ENCODE results near the gene SYNRG.
"Not testable (repeated sequence)": the region's sequence is repeated elsewhere in the genome, so short reads cannot be mapped to it uniquely, and the experiment has no call there.

SYNRG gene

GRCh38 chr17:37609170-37610040, at the start of gene SYNRG:
SYNRG (minus strand) TSS chr17:37609418; CDS start chr17:37609355, 63 bp downstream.
- TF ChIP-seq ZNF274 (IDR thresholded peaks at IDR 0.05; ENCODE audit: low read depth, low read length), result no peak
- H3K4me3 ChIP-seq (ENCODE audit: low read length), result peak within 1 kb of the TSS; percentile 90

- no peak overlapping the region for H3K4me3 ChIP-seq (ENCODE audit: low read length)
- no peak for TF ChIP-seq ZNF274 (IDR thresholded peaks at IDR 0.05; ENCODE audit: low read depth, low read length)
These were observed 48.0 kb upstream of the SYNRG start for GRCh38 chr17:37657202-37657601.

- no peak for TF ChIP-seq ZNF274 (IDR thresholded peaks at IDR 0.05; ENCODE audit: low read depth, low read length)
- H3K4me3 ChIP-seq (ENCODE audit: low read length), result no peak overlapping the region
These were observed 42.6 kb upstream of the SYNRG start for GRCh38 chr17:37651849-37652248.

GRCh38 chr17:37650419-37651003, 41.3 kb upstream of the SYNRG start:
- TF ChIP-seq ZNF274 (IDR thresholded peaks at IDR 0.05; ENCODE audit: low read depth, low read length), result no peak

GRCh38 chr17:37648555-37648954, 39.3 kb upstream of the SYNRG start:
- H3K4me3 ChIP-seq (ENCODE audit: low read length), result no peak overlapping the region
- no peak for TF ChIP-seq ZNF274 (IDR thresholded peaks at IDR 0.05; ENCODE audit: low read depth, low read length)

More at GRCh38 chr17:37650419-37651003, 41.3 kb upstream of the SYNRG start:
- H3K4me3 ChIP-seq (ENCODE audit: low read length), result no peak overlapping the region

- H3K4me3 ChIP-seq (ENCODE audit: low read length), result no peak overlapping the region
- TF ChIP-seq ZNF274 (IDR thresholded peaks at IDR 0.05; ENCODE audit: low read depth, low read length), result no peak
These were observed 38.6 kb upstream of the SYNRG start for GRCh38 chr17:37647856-37648255.

GRCh38 chr17:37643869-37644268, 34.7 kb upstream of the SYNRG start:
- H3K4me3 ChIP-seq (ENCODE audit: low read length), result peak overlapping the region; percentile 94
- TF ChIP-seq ZNF274 (IDR thresholded peaks at IDR 0.05; ENCODE audit: low read depth, low read length), result no peak

GRCh38 chr17:37643118-37643766, 34.0 kb upstream of the SYNRG start, which contains the start of gene DDX52:
DDX52 (minus strand) TSS chr17:37643446; CDS start chr17:37643420, 26 bp downstream.
- no peak for TF ChIP-seq ZNF274 (IDR thresholded peaks at IDR 0.05; ENCODE audit: low read depth, low read length)

GRCh38 chr17:37642681-37643080, 33.5 kb upstream of the SYNRG start:
- peak overlapping the region; percentile 94 for H3K4me3 ChIP-seq (ENCODE audit: low read length)
- no peak for TF ChIP-seq ZNF274 (IDR thresholded peaks at IDR 0.05; ENCODE audit: low read depth, low read length)

More at GRCh38 chr17:37643118-37643766, 34.0 kb upstream of the SYNRG start, which contains the start of gene DDX52:
- H3K4me3 ChIP-seq (ENCODE audit: low read length), result peak within 1 kb of the TSS; percentile 94

GRCh38 chr17:37640015-37640414, 30.8 kb upstream of the SYNRG start:
- TF ChIP-seq ZNF274 (IDR thresholded peaks at IDR 0.05; ENCODE audit: low read depth, low read length), result no peak
- no peak overlapping the region for H3K4me3 ChIP-seq (ENCODE audit: low read length)

GRCh38 chr17:37637956-37638355, 28.7 kb upstream of the SYNRG start:
- no peak overlapping the region for H3K4me3 ChIP-seq (ENCODE audit: low read length)
- no peak for TF ChIP-seq ZNF274 (IDR thresholded peaks at IDR 0.05; ENCODE audit: low read depth, low read length)

GRCh38 chr17:37616430-37616829, 7.2 kb upstream of the SYNRG start:
- not testable (repeated sequence) for H3K4me3 ChIP-seq (ENCODE audit: low read length)

GRCh38 chr17:37614823-37615222, 5.6 kb upstream of the SYNRG start:
- no peak for TF ChIP-seq ZNF274 (IDR thresholded peaks at IDR 0.05; ENCODE audit: low read depth, low read length)
- no peak overlapping the region for H3K4me3 ChIP-seq (ENCODE audit: low read length)

- H3K4me3 ChIP-seq (ENCODE audit: low read length), result no peak overlapping the region
- TF ChIP-seq ZNF274 (IDR thresholded peaks at IDR 0.05; ENCODE audit: low read depth, low read length), result no peak
These were observed 5.2 kb upstream of the SYNRG start for GRCh38 chr17:37614391-37614790.
